Ramos (cell line): ENCODE results near the gene OR6C4.
"Not testable (repeated sequence)": the region's sequence is repeated elsewhere in the genome, so short reads cannot be mapped to it uniquely, and the experiment has no call there.

ENCODE experiments used
- in situ Hi-C: fragments of 300-500 bp; cut with MboI; formaldehyde crosslinking; loops from one replicate; pipeline ENCODE4 v1.14.3; 2022; ENCODE audit warnings: low sequenced_read_pairs; ENCODE audit not compliant: unreplicated experiment

The OR6C4 gene

GRCh38 chr12:55549302-55549701 is at the start of gene OR6C4:
Gene OR6C4, plus strand, starts transcription at chr12:55549602. Its CDS starts 1,625 bp downstream, at chr12:55551227.
- in situ Hi-C loops: no loop called here

DNA sequence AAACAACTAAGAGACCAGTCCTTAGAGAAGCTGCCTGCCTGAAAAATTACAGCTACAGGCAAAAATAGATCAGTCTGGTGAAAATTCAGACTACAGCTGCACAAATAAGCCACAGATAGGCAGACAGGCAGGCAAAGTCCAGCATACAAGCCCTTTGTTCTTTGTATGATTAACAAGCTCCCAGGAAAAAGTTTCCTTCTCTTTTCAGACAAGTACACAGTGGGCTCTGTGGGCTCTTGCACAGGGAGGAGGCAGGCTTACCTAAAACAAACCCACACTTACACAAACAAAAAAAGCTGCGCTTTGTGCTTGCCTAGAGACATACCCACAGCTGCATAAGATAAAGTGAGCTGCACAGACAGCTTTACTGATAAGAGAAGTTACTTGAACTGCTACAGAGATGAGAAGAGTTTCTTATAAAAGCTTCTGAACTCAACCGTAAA is 49.6 kb upstream of the OR6C4 start:
- in situ Hi-C loops: no loop called here

DNA sequence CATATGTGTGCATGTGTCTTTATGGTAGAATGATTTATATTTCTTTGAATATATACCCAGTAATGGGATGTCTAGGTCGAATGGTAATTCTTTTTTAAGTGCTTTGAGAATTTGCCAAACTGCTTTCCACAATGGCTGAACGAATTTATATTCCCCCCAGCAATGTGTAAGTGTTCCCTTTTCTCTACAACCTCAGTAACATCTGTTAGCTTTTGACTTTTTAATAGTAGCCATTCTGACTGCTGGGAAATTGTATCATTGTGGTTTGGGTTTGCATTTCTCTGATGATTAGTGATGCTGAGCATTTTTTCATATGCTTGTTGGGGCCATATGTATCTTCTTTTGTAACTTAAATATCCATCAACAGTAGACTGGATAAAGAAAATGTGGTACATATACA is 47.8 kb upstream of the OR6C4 start:
- in situ Hi-C loops: no loop called here

GRCh38 chr12:55515696-55516095 is 33.7 kb upstream of the OR6C4 start:
- in situ Hi-C loops: no loop called here

GRCh38 chr12:55516391-55516790 is 33.0 kb upstream of the OR6C4 start:
- in situ Hi-C loops: no loop called here

GRCh38 chr12:55548235-55548634 is 1.2 kb upstream of the OR6C4 start:
- in situ Hi-C loops: not testable (repeated sequence)

DNA sequence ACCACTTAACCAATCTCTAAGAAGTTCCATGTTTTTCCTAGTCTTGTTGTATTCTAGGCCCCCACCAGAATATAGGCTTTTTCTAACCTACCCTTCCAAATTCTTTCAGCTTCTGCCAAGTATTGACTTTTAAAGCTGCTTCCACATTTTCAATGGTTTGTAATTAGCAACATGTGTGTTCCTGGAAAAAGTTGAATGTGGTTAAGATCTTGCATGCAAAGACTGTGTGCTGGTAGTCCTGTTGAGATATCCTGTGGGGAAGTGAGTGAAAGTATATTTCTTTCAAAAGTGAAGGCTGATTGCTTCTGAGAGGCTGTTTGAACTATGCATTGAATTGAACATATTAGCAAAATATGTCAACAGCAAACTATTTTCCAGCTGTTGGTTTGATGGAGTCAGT is 646 bp upstream of the OR6C4 start:
- in situ Hi-C loops: no loop called here

DNA sequence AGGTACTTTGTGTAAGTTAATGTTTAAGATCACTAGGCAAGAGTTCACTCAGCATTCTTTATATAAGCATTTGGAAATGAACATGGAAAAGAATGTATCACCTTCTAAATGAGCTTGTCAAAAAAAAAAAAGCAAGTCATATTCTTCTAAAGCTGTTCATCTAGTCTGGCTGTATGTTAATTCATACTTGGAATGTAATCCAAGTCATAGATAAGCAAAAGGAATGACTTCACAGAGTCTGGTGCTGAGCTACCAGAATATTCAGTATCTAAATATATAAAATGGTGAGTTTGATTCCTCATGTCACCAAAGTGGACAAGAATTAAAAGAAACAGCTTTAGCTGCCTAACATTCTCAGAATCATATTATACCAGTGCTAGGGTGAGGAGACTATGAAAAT is 4.9 kb downstream of the OR6C4 start:
- in situ Hi-C loops: no loop called here

GRCh38 chr12:55570060-55570459 is 20.7 kb downstream of the OR6C4 start:
- in situ Hi-C loops: not testable (repeated sequence)

DNA sequence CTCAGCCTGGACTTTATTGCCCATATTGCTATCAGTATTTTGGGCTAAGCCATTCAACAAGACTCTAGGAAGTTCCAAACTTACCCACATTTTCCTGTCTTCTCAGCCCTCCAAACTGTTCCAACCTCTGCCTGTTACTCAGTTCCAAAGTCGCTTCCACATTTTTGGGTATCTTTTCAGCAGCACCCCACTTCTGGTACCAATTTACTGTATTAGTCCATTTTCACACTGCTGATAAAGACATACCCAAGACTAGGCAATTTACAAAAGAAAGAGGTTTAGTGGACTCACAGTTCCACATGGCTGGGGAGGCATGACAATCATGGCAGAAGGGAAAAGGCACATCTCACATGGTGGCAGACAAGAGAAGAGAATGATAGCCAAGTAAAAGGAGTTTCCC is 21.3 kb downstream of the OR6C4 start:
- in situ Hi-C loops: not testable (repeated sequence)

DNA sequence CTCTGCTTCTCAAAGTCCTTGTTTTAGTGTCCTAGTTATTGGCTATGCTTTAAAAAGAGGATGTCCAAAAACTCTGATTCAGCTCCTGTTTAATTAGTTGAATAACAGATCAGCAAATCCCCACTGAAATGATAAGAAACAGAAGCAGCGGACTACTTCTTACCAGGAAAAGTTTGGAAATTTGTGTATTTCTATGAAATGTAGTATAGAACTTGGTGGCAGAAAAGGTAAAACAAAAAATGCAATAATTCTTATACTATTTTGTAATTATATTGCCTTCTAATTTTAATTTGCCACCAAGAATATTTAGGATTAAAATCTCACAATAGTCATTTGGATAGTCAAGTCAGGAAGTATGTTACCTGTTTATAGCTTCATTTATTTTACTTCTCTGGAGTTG is 22.8 kb downstream of the OR6C4 start, which contains the start of gene OR2AP1:
OR2AP1 (plus strand) TSS at position 301 of the 400 bp plus-strand sequence. CDS start 1,947 bp downstream, outside the sequence.
- in situ Hi-C loops: no loop called here

- in situ Hi-C loops: no loop called here
Measured at GRCh38 chr12:55582066-55582465, 32.7 kb downstream of the OR6C4 start.

DNA sequence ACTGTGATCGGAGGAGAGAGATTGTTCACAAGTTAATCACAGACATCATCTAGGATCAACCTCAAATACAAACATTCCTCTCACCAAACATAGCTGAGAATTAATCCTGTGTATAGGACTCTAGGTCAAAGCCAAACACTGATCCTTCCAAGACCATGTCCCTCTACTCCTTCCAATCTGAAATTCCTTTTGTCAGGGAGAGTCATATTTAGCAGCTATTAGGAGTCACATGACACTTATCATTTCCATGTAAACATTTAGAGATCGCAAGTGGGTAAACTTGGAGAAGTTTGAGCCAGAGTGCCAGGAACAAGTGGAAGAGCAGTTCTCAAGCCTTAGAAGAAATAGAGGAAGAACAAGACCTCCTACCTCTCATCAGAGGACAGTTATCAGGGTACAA is 36.4 kb downstream of the OR6C4 start:
- in situ Hi-C loops: no loop called here

GRCh38 chr12:55590152-55590551 is 40.8 kb downstream of the OR6C4 start:
- in situ Hi-C loops: not testable (repeated sequence)
